ENCODE measurements around the gene BCO1. TPM values are rescaled to one million over a fixed set of nuclear protein-coding genes. Genes with fewer than 3 reads are reported as not detected.

Gene BCO1
- total and polyA plus RNA-seq, 2 experiments from 2014 or later, result not detected

DNA sequence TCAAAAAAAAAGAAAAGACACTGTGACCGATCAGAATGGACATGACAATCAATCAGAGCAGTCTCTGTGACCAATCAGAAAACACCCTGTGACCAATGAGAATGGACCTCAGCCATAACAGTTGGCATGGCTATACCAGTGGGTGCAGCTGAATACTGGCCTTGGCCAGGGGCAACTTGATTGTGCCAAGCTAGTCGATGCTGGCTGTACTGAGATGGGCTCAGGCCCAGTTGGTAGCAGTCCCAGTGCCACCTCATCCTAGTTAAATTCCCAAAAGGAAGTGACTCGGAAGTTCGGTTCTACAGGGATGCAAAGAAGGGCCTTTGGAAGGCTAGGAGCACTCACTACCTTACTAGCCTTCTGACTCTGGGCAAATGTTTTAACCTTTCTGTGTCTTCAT is 37.2 kb upstream of the BCO1 start:
- Histone ChIP-seq H3K9me3 (ENCODE audit: low read depth) (no peaks in the 10 kb centered on the region), H3K4me3 (no peak overlapping the region), H3K27me3 (no peaks in the 10 kb centered on the region), H3K36me3 (no peaks in the 10 kb centered on the region), H3K27ac (no peak overlapping the region), H3K4me1 (ENCODE audit: low read depth) (no peaks in the 10 kb centered on the region)
- TF ChIP-seq CTCF (IDR thresholded peaks at IDR 0.05; ENCODE audit: low read depth, low read length), result no peak
- DNase-seq (ENCODE audit: low read depth in 1 of 2, low spot score in 1 of 2), result no peak

- Histone ChIP-seq H3K36me3 (no peaks in the 10 kb centered on the region), H3K9me3 (ENCODE audit: low read depth) (no peaks in the 10 kb centered on the region), H3K4me3 (no peak overlapping the region), H3K27me3 (no peaks in the 10 kb centered on the region), H3K27ac (no peak overlapping the region), H3K4me1 (ENCODE audit: low read depth) (no peaks in the 10 kb centered on the region)
- peak; percentile 59 to 78 for DNase-seq (ENCODE audit: low read depth in 1 of 2, low spot score in 1 of 2)
- peak; percentile 75 for TF ChIP-seq CTCF (IDR thresholded peaks at IDR 0.05; ENCODE audit: low read depth, low read length)
Observed at GRCh38 chr16:81204798-81205680, 33.5 kb upstream of the BCO1 start.

DNA sequence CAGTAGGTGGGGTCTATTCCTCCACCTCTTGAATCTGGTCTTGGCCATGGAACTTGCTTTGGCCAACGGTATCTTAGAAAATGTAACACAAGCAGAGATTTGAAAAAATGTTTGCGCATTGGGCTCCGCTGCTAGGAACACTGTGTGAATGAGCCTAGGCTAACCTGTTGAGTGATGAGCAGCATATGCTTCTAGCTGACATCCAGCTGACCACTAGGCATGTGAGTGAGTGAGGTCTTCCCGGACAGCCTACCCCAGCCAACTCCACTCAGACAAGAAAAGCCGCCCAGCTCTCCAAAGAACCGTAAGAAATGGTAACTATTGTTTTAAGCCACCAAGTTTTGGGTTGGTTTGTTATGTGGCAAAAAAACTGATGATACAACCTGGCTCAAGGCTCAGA is 31.4 kb upstream of the BCO1 start:
- no peaks in the 10 kb centered on the region for H3K9me3 ChIP-seq (ENCODE audit: low read depth)
- no peak for DNase-seq (ENCODE audit: low read depth in 1 of 2, low spot score in 1 of 2)
- no peaks in the 10 kb centered on the region for H3K36me3 ChIP-seq
- H3K27me3 ChIP-seq, result no peaks in the 10 kb centered on the region
- no peaks in the 10 kb centered on the region for H3K4me1 ChIP-seq (ENCODE audit: low read depth)
- no peak overlapping the region for H3K4me3 ChIP-seq
- no peak for TF ChIP-seq CTCF (IDR thresholded peaks at IDR 0.05; ENCODE audit: low read depth, low read length)
- H3K27ac ChIP-seq, result no peak overlapping the region

GRCh38 chr16:81210807-81211206 is 27.7 kb upstream of the BCO1 start:
- Histone ChIP-seq H3K27me3 (no peaks in the 10 kb centered on the region), H3K27ac (no peak overlapping the region), H3K36me3 (no peaks in the 10 kb centered on the region), H3K4me3 (no peak overlapping the region), H3K9me3 (ENCODE audit: low read depth) (no peaks in the 10 kb centered on the region), H3K4me1 (ENCODE audit: low read depth) (no peaks in the 10 kb centered on the region)
- no peak for TF ChIP-seq CTCF (IDR thresholded peaks at IDR 0.05; ENCODE audit: low read depth, low read length)
- no peak for DNase-seq (ENCODE audit: low read depth in 1 of 2, low spot score in 1 of 2)

GRCh38 chr16:81212830-81213465 is 25.5 kb upstream of the BCO1 start:
- Histone ChIP-seq H3K9me3 (ENCODE audit: low read depth) (no peaks in the 10 kb centered on the region), H3K36me3 (no peaks in the 10 kb centered on the region), H3K4me3 (no peak overlapping the region), H3K27me3 (no peaks in the 10 kb centered on the region), H3K4me1 (ENCODE audit: low read depth) (no peaks in the 10 kb centered on the region), H3K27ac (no peak overlapping the region)
- TF ChIP-seq CTCF (IDR thresholded peaks at IDR 0.05; ENCODE audit: low read depth, low read length), result no peak
- no peak for DNase-seq (ENCODE audit: low read depth in 1 of 2, low spot score in 1 of 2)

Measured in cardiac muscle cell (in vitro differentiated cells and primary cell).